ENCODE results near the gene CDK5. TPM values are rescaled to one million over a fixed set of nuclear protein-coding genes. Genes with fewer than 3 reads are reported as not detected.
"Not testable (repeated sequence)": the region's sequence is repeated elsewhere in the genome, so short reads cannot be mapped to it uniquely, and the experiment has no call there.

Gene CDK5
- total and polyA plus RNA-seq, 9 of the 15 experiments (the other 6 are each of a cell fraction or from before 2014, with no cell fraction given): 3.2 to 38.0 (median 27.5) TPM

- peaks cover 35 to 53% of the 10 kb centered on the region in 2 experiments for H3K4me1 ChIP-seq (replicated peaks in 1 of 2; ENCODE audit: control insufficient read depth in 2 of 2, insufficient read depth in 2 of 2, low read length in 2 of 2)
- H3K36me3 ChIP-seq (ENCODE audit: control insufficient read depth, insufficient read depth, low read length): peaks cover 19% of the 10 kb centered on the region; the same call in 2 of the 3 replicates
- WGBS (ENCODE audit: insufficient coverage, low coverage, missing lambda C conversion rate): 2% methylated on average over 19 of the region's 19 CpGs
- peak overlapping the region; percentile 73 for H3K27ac ChIP-seq (ENCODE audit: extremely low read depth, low read depth, low read length)
- H3K27me3 ChIP-seq (ENCODE audit: control insufficient read depth in 2 of 2, insufficient read depth in 2 of 2, low read length in 2 of 2); BruUV-seq (replicated peaks); H3K9me3 ChIP-seq (replicated peaks; ENCODE audit: control insufficient read depth, insufficient read depth, low read depth, low read length); H4K20me1 ChIP-seq (replicated peaks; ENCODE audit: control insufficient read depth, insufficient read depth, low read length); in situ Hi-C loops (cut with MboI); H3K9me1 ChIP-seq (ENCODE audit: control insufficient read depth, insufficient read depth, low read length): not testable (repeated sequence)
- H2AFZ ChIP-seq (ENCODE audit: low read depth, low read length): peak overlapping the region; percentile 47
- FAIRE-seq (peak; percentile 85), ATAC-seq (0 out of 3 replicates have a peak, but pooled peaks have one; percentile 1), DNase-seq (ENCODE audit: extremely low read depth in 1 of 4, low spot score in 3 of 4) (peak in 2 of 4 experiments; percentile 58 to 92)
- H3K9ac ChIP-seq (ENCODE audit: insufficient read depth in 1 of 2, low read depth in 2 of 2, low read length in 2 of 2): peak overlapping the region; percentile 39 to 51; a peak in 3 of 4 replicates
- ChIA-PET CTCF (ENCODE audit: low intra/inter-chr PET ratio) (interaction anchor here (2.4 kb wide), 1 partner anchor 84 kb away, joined by 33 read pairs; no protein-coding TSS in a partner anchor), POLR2A (interaction anchor here (0.6 to 14.3 kb wide), 10 partner anchors 8 to 225 kb away, joined by 3 to 146 read pairs (median 3); partner anchors contain the start of gene FASTK)
- intact Hi-C loops (cut with micrococcal nuclease): loop anchor here (1.0 kb wide), 1 partner anchor 9 kb away; no protein-coding TSS in a partner anchor
- peak overlapping the region; percentile 58 for H3K4me3 ChIP-seq
- H3K79me2 ChIP-seq (ENCODE audit: control insufficient read depth, insufficient read depth, low read length): peaks cover 28% of the 10 kb centered on the region
- peak overlapping the region; percentile 81 for H3K4me2 ChIP-seq (ENCODE audit: insufficient read depth, low read length)
- TF ChIP-seq TSHZ1 (CRISPR knock-in tag; IDR thresholded peaks at IDR 0.05) (peak; percentile 87), GTF2E2 (tag; IDR thresholded peaks at IDR 0.05) (peak; percentile 64; the same call in 1 of the 2 replicates), CXXC5 (CRISPR knock-in tag; IDR thresholded peaks at IDR 0.05) (peak; percentile 96)
- TF ChIP-seq, protein P1, sequence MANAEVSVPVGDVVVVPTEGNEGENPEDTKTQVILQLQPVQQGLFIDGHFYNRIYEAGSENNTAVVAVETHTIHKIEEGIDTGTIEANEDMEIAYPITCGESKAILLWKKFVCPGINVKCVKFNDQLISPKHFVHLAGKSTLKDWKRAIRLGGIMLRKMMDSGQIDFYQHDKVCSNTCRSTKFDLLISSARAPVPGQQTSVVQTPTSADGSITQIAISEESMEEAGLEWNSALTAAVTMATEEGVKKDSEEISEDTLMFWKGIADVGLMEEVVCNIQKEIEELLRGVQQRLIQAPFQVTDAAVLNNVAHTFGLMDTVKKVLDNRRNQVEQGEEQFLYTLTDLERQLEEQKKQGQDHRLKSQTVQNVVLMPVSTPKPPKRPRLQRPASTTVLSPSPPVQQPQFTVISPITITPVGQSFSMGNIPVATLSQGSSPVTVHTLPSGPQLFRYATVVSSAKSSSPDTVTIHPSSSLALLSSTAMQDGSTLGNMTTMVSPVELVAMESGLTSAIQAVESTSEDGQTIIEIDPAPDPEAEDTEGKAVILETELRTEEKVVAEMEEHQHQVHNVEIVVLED (CRISPR knock-in tag; IDR thresholded peaks at IDR 0.05): peak; percentile 70
- TF ChIP-seq, protein P2, sequence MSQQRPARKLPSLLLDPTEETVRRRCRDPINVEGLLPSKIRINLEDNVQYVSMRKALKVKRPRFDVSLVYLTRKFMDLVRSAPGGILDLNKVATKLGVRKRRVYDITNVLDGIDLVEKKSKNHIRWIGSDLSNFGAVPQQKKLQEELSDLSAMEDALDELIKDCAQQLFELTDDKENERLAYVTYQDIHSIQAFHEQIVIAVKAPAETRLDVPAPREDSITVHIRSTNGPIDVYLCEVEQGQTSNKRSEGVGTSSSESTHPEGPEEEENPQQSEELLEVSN (IDR thresholded peaks at IDR 0.05; ENCODE audit: borderline replicate concordance in 1 of 2, extremely low read depth in 1 of 2, insufficient read depth in 1 of 2, insufficient read length in 1 of 2, low read depth in 1 of 2, low read length in 1 of 2, poor library complexity in 1 of 2, severe bottlenecking in 1 of 2): peak in 1 of 2 experiments; percentile 48
These were observed 30.6 kb downstream of the CDK5 start for GRCh38 chr7:151026771-151027727.

Measured in K562 (cell line).